ENCODE results near the gene ZNF350. TPM values are rescaled to one million over a fixed set of nuclear protein-coding genes. Genes with fewer than 3 reads are reported as not detected.
A peak's percentile ranks its signal among the peaks of the same experiment; 100 is the strongest.
"Not testable (repeated sequence)": the region's sequence is repeated elsewhere in the genome, so short reads cannot be mapped to it uniquely, and the experiment has no call there.

ZNF350 gene
- total RNA-seq: 7.1 and 8.5 TPM in 2 replicates

- DNase-seq (ENCODE audit: low read depth in 2 of 2): peak; percentile 94 to 97
These were observed at the start of gene ZNF350 for GRCh38 chr19:51986309-51987291. TSS of gene ZNF350 (minus strand) at chr19:51986840. CDS start at chr19:51974360, 12,480 bp downstream.

GRCh38 chr19:52034051-52034728, 47.5 kb upstream of the ZNF350 start:
- DNase-seq (ENCODE audit: low read depth in 2 of 2): no peak

GRCh38 chr19:52028780-52029123, 42.1 kb upstream of the ZNF350 start:
- DNase-seq (ENCODE audit: low read depth in 2 of 2): no peak

GRCh38 chr19:52028027-52028779, 41.6 kb upstream of the ZNF350 start, which contains the start of gene ZNF614:
TSS of gene ZNF614 (minus strand) at chr19:52028379. CDS start at chr19:52025745, 2,634 bp downstream.
- peak; percentile 79 to 95 for DNase-seq (ENCODE audit: low read depth in 2 of 2)

GRCh38 chr19:52026255-52026990, 39.8 kb upstream of the ZNF350 start:
- DNase-seq (ENCODE audit: low read depth in 2 of 2): not testable (repeated sequence)

GRCh38 chr19:52024478-52024877, 37.8 kb upstream of the ZNF350 start:
- not testable (repeated sequence) for DNase-seq (ENCODE audit: low read depth in 2 of 2)

- DNase-seq (ENCODE audit: low read depth in 2 of 2): no peak
These were observed 35.6 kb upstream of the ZNF350 start for GRCh38 chr19:52022193-52022592.

- no peak for DNase-seq (ENCODE audit: low read depth in 2 of 2)
These were observed 33.9 kb upstream of the ZNF350 start for GRCh38 chr19:52020506-52020905.

GRCh38 chr19:52010674-52011073, 24.0 kb upstream of the ZNF350 start:
- DNase-seq (ENCODE audit: low read depth in 2 of 2): no peak

GRCh38 chr19:52007806-52008557, 21.3 kb upstream of the ZNF350 start, which contains the start of gene ZNF615:
TSS of gene ZNF615 (minus strand) at chr19:52008211. CDS start at chr19:52003711, 4,500 bp downstream.
- peak; percentile 68 to 89 for DNase-seq (ENCODE audit: low read depth in 2 of 2)

- peak in 1 of 2 donors; percentile 5 for DNase-seq (ENCODE audit: low read depth in 2 of 2)
These were observed 20.8 kb upstream of the ZNF350 start for GRCh38 chr19:52007451-52007805.

GRCh38 chr19:51994048-51994644, 7.5 kb upstream of the ZNF350 start:
- DNase-seq (ENCODE audit: low read depth in 2 of 2): no peak

- no peak for DNase-seq (ENCODE audit: low read depth in 2 of 2)
These were observed 6.8 kb upstream of the ZNF350 start for GRCh38 chr19:51993422-51993821.

GRCh38 chr19:51983361-51983760, 3.3 kb downstream of the ZNF350 start:
- DNase-seq (ENCODE audit: low read depth in 2 of 2): no peak

- DNase-seq (ENCODE audit: low read depth in 2 of 2): not testable (repeated sequence)
These were observed 5.7 kb downstream of the ZNF350 start for GRCh38 chr19:51980926-51981325.

GRCh38 chr19:51980116-51980736, 6.4 kb downstream of the ZNF350 start:
- no peak for DNase-seq (ENCODE audit: low read depth in 2 of 2)

- no peak for DNase-seq (ENCODE audit: low read depth in 2 of 2)
These were observed 7.8 kb downstream of the ZNF350 start for GRCh38 chr19:51978882-51979281.

- DNase-seq (ENCODE audit: low read depth in 2 of 2): no peak
These were observed 9.3 kb downstream of the ZNF350 start for GRCh38 chr19:51977346-51977745.

GRCh38 chr19:51976852-51977251, 9.8 kb downstream of the ZNF350 start:
- no peak for DNase-seq (ENCODE audit: low read depth in 2 of 2)

Data from dermis microvascular lymphatic vessel endothelial cell (primary cell).